GM21447 (cell line): ENCODE measurements around the gene AKAP9.
"Not testable (repeated sequence)": the region's sequence is repeated elsewhere in the genome, so short reads cannot be mapped to it uniquely, and the experiment has no call there.

Experiments
- ATAC-seq: cut with Tn5 transposase; IDR thresholded peaks from one replicate; pipeline ENCODE4 v1.9.1; 2021; ENCODE audit not compliant: unreplicated experiment

AKAP9 gene

DNA sequence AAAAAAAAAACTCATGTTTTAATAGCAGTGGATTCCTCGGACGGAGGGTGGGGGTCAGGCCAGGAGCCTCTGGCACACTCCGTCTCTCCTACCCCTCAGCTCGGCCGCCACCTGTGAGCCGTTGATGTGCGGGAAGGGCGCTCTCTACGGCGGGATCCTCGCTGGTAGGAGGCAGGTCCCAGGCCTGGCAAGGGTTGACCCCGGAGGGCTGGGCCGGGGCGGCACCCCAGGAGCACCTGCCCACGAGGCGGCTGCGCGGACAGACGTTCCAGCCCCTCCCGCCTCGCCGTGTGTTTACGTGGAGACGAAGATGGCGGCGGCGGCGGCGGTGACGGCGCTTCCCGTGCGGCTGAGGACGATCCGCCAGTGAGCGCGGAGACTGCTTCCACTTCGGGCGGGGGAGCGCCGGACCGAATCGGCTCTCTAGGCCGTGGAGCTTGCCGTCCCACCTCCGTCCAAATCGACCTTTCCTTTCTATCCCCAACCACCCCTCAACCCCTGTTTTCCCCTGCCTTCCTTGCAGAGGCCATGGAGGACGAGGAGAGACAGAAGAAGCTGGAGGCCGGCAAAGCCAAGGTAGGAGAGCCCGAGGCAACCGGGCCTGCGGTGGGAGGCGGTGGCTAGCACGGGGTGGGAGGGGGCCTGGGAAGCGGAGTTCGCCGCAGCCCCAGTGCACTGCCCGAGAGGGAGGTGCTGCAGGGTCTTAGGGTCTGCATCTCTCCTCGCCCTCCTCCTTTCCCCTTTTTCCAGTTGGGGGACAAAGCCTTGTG lies at the start of gene AKAP9:
Gene AKAP9 (plus strand): TSS at position 291 of the 770 bp plus-strand sequence. CDS start 238 bp downstream, at position 529.
- peak; percentile 92 for ATAC-seq

DNA sequence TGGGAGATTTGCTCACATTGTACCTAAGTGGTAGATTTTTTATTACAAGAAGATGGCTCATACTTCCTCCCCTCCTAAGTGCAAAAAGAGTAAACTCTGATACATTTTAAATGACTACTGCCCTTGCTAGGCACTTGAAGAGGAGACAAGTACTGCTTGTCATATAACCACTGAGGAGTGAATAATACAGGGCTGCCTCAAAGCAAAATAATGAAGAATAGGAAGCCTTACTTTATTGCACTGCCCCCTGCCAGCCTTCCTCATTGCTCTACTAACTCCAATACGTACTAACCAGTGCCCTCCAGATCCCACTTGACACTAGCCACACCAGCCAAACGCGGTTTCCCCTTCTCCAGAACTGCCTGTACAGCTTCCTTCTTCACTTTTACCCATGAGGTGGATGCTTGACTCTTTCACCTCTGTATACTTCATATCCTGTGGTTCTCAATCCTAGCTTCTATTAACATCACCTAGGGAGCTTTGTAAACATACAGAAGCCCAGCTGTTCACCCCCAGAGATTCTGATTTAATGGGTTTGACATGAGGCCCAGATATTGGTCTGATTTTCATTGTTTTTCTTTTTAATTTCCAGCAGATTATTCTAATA lies 48.5 kb upstream of the AKAP9 start:
- ATAC-seq: no peak

DNA sequence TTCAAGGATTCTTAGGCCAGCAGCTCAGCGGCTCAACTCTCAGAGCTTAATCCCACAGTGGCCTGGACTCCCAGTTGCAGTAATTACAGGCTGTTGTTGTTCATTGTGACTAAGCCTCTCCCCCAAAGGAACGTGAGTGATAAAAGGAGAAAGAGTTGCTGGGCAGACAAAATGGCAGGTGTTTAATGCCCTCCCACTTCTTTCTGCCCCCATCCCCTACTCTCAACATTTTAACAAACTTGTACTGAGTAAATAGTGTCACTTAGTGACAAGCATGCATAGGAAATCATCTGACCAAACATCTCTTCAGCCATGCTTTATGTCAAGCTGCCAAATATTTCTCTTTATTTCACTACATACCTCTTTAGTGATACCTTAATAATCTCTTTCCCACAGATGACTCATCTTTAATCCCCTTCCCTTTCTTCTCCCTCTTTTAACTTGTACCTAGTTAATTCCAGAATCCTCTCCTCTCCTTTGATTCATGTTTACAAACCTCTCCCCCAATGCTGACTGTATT lies 47.8 kb upstream of the AKAP9 start:
- ATAC-seq: no peak

DNA sequence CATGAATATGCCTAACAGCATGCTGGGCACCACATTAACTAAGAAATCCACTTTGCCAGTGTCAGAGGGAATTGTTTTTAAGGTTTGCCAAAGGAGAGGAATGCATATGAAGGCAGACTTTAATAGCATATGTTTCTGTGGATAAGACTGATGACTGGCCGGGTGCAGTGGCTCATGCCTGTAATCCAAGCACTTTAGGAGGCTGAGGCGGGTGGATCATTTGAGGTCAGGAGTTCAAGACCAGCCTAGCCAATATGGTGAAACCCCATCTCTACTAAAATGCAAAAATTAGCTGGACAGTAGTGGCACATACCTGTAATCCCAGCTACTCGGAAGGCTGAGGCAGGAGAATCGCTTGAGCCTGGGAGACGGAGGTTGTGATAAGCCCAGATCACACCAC lies 47.0 kb upstream of the AKAP9 start:
- ATAC-seq: not testable (repeated sequence)

DNA sequence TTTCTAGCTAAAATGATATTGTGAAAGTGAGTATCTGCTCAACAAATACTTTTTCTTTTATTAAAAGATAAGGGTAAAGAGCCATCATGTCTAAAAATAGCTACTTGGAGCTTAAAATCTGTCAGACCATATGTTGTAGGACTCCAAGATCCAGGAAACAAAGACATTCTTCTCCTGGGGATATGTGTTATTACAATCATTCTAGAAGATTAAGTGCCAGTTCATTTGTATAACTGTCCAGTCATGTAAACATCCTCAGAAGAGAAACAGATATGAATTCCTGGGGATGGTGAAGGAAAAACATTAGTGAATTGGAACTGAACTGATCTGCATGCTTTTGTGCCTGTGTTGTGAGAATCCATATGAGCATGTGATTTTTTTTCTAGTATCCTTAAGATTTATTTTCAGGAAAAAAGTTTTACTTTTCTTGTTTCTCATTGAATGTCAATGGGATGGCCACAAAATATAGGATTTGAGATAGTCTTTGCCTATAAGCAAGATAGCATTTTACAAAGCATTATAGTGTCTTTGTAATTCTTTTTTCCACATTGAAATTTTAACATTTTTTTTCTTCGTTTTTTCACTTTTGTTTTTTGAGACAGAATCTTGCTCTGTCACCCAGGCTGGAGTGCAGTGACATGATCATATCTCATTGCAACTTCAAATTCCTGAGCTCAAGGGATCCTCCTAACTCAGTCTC lies 45.7 kb upstream of the AKAP9 start:
- no peak for ATAC-seq

DNA sequence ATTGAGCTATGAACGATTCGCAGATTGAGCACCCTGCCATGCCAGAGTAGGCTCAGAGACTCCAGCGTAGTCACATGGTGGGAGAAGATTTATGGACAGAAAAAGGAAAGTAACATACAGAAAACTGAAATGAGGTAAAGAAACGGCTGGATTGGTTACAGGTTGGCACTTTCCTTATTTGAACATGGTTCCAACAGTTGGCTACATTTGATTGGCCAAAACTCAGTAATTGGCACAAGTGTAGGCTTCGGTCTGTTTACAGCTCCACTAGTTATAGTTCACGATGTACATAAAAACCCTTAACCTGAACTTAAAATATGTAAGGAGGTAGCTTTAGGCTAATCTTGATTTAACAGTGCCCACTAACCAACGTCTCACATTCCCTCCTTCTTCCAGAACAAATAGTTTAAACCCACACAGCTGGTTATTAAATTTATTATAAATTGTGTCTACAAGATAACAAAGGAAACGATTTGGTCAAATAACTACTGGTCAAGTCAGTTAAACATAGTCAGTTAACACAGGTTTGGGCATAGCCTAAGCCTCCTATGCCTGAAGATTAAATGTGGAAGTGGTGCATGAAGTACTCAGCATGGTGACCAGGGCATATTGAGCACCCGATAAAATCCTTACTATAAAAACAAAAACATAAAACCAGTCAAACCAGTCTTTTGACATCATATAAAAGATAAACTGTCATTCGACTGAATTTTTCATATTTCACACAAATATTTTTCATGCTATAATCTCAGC lies 42.2 kb upstream of the AKAP9 start:
- ATAC-seq: no peak

DNA sequence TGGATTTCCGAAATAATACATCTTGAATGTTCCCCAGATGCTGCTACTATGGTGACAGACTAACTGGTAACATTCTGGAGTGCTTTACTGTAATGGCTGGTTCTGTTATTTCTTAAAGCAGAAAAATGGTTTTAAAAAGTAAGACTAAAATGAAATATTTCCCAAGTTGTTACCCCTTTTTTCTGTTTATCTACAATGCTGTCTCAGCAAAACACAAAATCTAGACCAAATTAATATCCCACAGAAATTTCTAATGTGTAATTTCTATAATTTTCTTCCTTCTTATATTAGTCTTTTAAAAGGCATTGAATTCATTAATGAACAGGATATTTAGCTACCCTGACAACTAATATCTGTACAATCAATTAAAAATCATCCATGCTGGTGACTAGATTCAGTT lies 41.1 kb upstream of the AKAP9 start:
- ATAC-seq: no peak

DNA sequence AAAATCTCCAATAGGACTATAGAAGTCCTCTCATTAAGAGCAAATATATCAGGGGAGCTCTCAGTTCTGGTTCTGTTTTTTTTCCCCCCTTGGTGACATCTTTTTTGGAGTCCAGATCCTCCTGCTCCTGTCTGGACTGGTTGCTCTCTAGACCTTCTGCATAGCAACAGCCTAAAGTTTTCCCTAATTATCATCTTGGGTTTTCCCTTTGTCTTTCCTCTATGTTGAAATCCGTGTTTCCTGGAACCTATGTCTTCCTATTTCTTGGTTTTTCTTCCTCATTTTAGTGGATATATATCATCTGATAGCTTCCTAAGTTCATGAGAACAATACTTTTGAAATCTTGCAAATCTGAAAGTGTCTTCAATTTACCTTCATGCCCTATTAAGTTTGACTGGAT lies 30.5 kb upstream of the AKAP9 start:
- ATAC-seq: no peak

DNA sequence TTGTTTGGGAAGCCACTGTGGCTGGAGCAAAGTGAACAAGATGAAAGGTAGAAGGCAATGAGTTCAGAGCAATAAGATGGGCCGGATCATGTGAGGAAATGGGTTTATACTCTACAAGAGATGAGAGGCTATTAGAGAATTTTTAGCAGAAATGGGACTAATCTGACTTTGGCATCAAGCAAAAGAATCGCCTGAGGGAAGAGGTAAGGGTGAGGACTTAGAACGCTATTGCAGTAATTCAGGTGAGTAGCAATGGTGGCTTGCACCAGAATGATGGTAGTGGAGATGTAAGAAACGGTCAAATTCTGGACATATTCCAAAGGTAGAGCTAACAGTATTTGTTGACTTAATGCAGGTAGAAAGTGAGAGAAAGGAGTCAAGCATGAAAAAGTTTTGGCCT lies 29.5 kb upstream of the AKAP9 start:
- ATAC-seq: no peak

DNA sequence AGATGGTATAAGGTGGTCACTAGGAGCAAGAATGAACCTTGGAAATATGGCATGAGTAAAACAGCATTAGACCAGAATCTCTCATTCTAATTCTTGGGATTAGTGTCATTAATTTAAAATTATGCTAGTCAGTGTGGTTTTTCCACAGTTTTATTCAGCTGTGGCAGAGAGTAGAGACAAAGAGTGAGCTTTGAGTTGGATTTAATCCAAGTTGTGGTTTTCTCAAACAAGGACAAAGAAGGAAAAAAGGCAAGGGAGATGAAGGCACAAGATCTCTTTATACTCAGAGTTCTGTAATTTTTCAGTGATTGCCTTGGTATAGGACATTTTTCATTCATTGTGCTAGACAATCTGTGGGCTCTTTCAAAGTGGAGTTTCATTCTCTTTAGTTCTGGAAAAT lies 28.2 kb upstream of the AKAP9 start:
- ATAC-seq: no peak

DNA sequence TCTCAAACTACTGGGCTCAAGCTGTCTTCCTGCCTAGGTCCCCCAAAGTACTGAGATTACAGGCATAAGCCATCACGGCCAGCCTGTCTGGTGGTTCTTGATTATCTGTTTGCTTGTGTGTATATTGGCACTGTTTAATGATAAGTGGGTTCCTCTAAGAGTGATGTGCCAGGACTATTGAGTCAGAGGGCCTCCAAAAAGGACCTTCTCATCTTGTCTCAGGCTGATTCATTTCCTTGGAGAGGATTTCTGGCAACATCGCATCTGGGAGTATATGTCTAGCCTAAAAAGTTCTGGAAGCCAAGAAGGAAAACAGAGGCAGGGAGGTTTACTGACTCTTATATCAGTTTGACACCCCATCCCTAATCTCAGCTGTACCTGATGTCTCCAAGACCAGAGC lies 27.1 kb upstream of the AKAP9 start:
- no peak for ATAC-seq

DNA sequence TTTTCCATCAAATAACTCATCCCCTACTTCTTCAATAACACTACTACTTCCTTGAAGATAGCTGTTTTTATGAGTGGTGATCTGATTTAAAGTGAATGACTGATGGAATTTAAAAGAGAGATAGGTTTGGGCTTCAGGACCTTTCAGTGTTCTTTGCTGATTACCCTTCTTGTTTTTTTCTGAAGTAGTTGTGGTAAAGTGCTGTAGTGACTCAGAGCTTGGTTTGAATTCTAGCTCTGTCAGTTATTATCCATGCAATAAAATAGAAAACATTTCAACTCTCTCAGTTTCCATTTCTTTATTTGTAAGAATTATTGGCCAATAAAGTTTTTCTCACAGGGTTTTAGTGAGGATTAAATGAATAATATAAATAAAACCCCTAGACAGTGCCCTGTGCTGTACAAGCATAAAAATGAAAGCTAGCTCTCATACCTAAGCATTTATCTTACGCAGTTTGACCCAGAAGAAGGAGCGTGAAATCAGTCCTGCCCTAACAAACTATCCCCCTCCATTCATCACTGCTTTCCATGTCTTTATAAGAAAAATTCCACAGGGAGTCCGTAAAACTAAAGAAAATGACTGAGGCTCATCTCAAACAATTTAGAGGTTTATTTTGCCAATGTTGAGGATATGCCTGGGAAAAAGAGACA lies 25.1 kb upstream of the AKAP9 start:
- ATAC-seq: no peak

DNA sequence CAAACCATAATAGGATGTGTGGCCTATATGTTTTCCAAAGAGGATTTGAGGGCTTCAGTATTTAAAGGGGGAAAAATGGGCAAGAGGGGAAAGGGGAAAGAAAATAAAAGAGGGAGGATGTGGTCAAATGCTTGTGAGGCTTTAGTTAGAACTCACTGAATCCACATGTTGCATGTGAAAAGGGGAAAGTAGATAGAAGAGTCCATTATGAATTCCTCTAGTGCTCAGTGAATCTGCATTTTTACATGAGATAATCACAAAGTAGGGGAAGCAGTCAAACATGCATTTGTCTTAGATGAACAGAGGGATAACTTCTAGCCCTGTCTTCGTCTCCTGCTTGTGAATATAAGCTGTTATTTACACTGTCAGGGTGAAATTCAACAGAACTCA lies 24.6 kb upstream of the AKAP9 start:
- no peak for ATAC-seq

DNA sequence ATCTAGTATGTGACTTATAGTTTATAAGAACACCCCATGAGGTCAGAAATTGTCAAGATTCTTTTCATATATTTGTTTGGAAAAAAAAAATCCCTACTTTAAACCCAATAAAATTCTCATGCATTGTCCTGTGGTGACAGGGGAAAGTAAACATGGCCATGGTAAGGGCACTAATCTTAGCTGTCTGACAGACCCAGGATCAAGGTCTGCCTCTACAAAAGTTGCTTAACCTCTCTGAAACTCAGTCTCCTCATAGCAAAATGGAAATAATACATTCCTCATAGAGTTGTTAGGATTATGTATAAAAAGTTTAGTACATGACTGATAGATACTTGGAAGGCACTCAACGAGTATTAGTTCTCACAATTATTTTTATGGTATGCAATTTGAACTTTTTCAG lies 22.3 kb upstream of the AKAP9 start:
- ATAC-seq: no peak

DNA sequence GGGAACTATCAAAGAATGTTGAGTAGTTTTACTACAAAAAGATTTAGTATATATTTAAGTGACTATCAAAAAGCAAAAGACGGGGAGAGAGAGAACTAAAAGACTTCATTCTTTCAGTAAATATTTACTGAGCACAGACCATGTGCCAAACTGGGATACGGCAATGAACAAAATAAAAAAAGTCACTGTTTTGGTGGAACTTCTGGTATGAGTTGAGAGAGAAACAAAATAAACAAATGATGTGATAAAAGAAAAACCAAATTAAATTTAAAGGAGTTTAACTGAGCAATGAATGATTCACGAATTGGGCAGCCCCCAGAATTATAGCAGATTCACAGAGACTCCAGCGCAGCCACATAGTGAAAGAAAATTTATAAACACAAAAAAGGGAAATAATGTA lies 17.8 kb upstream of the AKAP9 start:
- ATAC-seq: no peak

DNA sequence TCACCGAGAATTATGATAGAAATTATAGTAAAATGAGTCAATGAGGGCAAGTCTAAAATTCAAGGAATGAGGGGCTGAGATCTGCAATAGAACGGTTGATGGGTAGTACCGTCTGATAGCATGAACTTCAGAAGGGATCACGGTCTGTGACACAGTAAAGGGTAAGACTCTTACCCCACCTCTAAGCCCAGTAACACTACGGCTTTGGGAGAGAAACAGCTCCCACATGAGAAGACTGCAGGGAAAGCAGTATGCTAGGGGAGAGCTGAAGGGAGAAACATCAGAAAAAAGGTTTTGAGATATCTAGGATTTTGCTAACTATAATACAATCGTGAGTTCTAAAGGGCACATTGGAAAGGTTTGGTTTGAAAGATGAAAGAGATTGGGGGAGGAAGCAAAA lies 12.8 kb upstream of the AKAP9 start:
- ATAC-seq: no peak

DNA sequence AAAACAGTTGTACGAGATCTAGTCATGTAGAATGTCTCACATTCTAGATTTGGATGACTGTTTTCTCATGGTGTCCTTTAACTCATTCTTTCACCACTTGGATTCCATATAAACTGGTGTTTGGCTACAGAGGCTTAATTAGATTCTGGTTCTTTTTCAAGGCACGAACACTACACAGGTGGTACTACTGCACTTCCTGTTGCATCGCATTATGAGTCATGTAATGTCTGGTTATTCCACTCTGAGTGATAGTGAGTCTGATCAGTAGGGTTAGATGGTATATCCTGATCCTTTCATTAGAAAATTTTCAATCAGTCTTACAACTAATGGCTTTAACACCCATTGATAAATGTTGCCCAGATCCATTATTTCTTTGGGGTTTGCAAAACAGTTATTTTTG lies 11.2 kb upstream of the AKAP9 start:
- peak; percentile 65 for ATAC-seq

DNA sequence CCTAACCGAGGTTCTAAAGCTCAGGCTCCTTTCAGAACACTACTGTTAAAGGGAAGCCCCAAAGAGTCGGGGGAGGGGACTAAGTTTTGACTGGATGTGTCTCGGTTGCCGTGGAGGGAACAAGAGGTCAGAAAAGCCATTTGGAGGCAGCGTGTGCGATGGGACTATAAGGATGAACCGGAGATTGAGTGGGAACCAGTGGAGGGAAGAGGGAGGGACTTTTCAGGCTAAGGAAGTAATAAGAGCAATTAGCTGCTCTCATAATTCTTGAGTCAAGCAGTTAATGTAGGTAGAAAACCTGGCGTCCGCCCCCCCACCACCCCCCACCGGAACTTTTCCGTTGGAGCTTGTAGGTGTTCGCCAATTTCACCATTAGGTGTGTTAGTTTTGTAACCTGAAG lies 491 bp upstream of the AKAP9 start:
- ATAC-seq: peak; percentile 25

DNA sequence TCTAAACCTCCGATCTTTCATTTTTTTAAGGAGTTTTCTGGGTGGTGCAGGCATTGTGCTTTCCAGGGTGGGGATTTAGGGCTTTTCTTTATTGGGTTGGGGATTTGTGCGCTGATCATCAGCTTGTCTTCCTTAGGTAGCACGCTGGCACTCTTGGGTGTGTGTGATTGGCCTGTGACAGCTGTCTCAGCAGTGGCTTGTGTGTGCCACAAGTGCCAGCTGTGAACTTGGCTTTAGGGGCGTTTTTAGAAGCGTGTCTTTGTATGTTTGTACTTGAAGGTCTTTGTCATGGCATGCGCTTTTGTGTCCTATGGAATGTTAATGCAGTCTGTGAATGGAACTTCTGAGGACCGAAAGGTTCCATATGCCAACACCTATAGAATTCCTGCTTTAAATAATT lies 788 bp downstream of the AKAP9 start:
- peak; percentile 40 for ATAC-seq

DNA sequence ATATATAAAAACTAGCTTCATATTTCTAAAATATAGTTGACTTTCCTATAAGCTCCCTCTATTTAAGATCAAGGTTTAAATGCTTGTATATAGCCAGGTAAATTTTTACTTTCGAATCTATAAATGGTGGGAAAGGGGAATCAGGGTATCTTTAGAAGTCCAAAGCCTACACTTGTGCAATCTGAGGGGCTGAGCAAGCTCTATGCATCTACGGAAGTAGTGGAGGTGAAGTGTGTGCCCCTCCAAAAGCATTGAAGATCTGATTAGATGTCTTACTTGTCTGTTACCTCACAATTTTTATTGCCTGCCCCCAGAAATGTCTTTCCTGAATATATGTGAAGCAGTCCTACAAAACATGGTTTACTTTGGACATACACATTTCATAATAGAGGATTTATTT lies 1.6 kb downstream of the AKAP9 start:
- ATAC-seq: no peak

DNA sequence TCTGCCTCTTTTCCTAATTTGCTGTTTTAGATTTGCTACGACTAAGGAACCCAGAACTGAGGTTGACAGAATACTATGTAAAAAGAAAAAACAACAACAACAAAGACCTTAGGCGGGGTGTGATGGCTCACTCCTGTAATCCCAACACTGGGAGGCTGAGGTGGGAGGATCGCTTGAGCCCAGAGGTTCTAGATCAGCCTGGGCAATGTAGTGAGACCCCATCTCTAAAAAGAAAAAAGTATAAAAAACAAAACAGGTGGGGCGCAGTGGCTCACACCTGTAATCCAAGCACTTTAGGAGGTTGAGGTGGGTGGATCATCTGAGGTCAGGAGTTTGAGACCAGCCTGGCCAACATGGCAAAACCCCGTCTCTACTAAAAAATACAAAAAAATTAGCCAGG lies 4.3 kb downstream of the AKAP9 start:
- ATAC-seq: not testable (repeated sequence)
